ENCODE results near the gene ALKBH3. TPM values are rescaled to one million over a fixed set of nuclear protein-coding genes. Genes with fewer than 3 reads are reported as not detected.

Gene ALKBH3
- total and polyA plus RNA-seq, 2 experiments from 2014 or later, result 10.7 to 10.8 TPM

GRCh38 chr11:43861141-43861540 lies 19.5 kb upstream of the ALKBH3 start:
- no peaks in the 10 kb centered on the region for H3K79me2 ChIP-seq (replicated peaks; ENCODE audit: insufficient read depth)
- H3K27ac Mint-ChIP-seq, result no peak overlapping the region

More at GRCh38 chr11:43861141-43861540, 19.5 kb upstream of the ALKBH3 start:
- no peak for DNase-seq (ENCODE audit: low spot score)
- no peaks in the 10 kb centered on the region for H3K36me3 ChIP-seq (ENCODE audit: insufficient read depth)
- H4K20me1 ChIP-seq (replicated peaks; ENCODE audit: insufficient read depth), result no peaks in the 10 kb centered on the region
- no peaks in the 10 kb centered on the region for H3K9me2 ChIP-seq (ENCODE audit: insufficient read depth)
- ATAC-seq, result no peak
- H3K4me2 ChIP-seq, result no peak overlapping the region
- Mint-ChIP-seq H3K9me3 (no peaks in the 10 kb centered on the region; the same call in 2 of the 3 replicates), H3K27me3 (ENCODE audit: insufficient read depth, low read depth, poor library complexity) (peaks cover 10% of the 10 kb centered on the region), H3K4me1 (no peaks in the 10 kb centered on the region), H3K4me3 (no peak overlapping the region), H3K36me3 (ENCODE audit: low read depth) (no peaks in the 10 kb centered on the region)
- H2AFZ ChIP-seq, result no peak overlapping the region
- no peak for TF ChIP-seq ZNF462 (CRISPR knock-in tag; IDR thresholded peaks at IDR 0.05)
- H3K4me3 ChIP-seq, result no peak overlapping the region
- no peaks in the 10 kb centered on the region for H3K4me1 ChIP-seq (ENCODE audit: insufficient read depth)
- H3K27me3 ChIP-seq (ENCODE audit: insufficient read depth), result no peaks in the 10 kb centered on the region
- no peaks in the 10 kb centered on the region for H3F3A ChIP-seq (replicated peaks; ENCODE audit: low read depth)
- H3K27ac ChIP-seq (ENCODE audit: low read depth), result no peak overlapping the region
